ENCODE results near the gene PSME4.

DNA sequence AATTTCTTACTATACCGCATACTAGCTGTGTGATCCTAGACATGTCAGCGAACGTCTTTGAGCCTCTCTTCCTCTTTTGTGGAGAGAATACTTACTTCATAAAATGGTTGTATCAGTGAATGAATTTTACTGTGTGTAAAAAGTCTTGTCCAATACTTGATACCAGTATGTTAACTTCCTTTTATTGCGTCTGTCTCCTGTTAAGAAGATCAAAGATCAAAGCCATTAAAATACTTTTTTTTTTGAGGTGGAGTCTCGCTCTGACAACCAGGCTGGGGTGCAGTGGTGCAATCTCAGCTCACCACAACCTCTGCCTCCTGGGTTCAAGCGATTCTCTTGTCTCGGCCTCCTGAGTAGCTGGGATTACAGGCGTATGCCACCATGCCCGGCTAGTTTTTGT is 150.7 kb downstream of the PSME4 start:
- TF ChIP-seq, protein P1, sequence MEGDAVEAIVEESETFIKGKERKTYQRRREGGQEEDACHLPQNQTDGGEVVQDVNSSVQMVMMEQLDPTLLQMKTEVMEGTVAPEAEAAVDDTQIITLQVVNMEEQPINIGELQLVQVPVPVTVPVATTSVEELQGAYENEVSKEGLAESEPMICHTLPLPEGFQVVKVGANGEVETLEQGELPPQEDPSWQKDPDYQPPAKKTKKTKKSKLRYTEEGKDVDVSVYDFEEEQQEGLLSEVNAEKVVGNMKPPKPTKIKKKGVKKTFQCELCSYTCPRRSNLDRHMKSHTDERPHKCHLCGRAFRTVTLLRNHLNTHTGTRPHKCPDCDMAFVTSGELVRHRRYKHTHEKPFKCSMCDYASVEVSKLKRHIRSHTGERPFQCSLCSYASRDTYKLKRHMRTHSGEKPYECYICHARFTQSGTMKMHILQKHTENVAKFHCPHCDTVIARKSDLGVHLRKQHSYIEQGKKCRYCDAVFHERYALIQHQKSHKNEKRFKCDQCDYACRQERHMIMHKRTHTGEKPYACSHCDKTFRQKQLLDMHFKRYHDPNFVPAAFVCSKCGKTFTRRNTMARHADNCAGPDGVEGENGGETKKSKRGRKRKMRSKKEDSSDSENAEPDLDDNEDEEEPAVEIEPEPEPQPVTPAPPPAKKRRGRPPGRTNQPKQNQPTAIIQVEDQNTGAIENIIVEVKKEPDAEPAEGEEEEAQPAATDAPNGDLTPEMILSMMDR (IDR thresholded peaks at IDR 0.05) = no peak
- no peak for TF ChIP-seq POLR2AphosphoS5 (IDR thresholded peaks at IDR 0.05)

All from prostate gland (tissue), 2 donors.